ENCODE results near the gene ETDC. TPM values are rescaled to one million over a fixed set of nuclear protein-coding genes. Genes with fewer than 3 reads are reported as not detected.
"Not testable (repeated sequence)": the region's sequence is repeated elsewhere in the genome, so short reads cannot be mapped to it uniquely, and the experiment has no call there.

ETDC gene
- not detected for total RNA-seq
- not detected for total RNA-seq (2013)

DNA sequence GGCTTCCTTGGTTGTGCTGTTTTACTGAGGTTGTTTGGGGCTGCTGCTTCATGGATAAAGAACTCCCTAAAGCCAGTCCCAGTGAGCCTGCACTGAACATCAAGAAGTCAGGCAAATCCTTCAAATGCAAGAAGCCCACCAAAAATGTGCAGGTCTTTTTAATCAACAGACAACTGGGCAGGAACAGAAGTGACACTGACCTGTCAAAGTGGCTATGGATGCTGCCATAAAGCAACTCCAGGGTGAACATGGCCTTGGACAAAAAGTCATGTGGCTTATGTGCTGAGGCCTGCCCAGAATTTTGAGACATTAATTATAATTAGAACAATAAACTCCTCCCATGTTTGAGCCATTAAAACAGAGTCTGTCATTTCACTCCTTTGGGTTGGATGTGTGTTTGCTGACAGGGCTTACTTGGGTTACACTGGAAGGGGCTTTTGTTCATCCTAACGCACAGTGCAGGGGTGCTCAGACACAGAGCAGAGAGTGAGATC, at the start of gene ETDC:
Gene ETDC (plus strand): TSS at position 51 of the 494 bp plus-strand sequence. CDS start 0 bp downstream, at position 51.
- TF ChIP-seq, protein P1, sequence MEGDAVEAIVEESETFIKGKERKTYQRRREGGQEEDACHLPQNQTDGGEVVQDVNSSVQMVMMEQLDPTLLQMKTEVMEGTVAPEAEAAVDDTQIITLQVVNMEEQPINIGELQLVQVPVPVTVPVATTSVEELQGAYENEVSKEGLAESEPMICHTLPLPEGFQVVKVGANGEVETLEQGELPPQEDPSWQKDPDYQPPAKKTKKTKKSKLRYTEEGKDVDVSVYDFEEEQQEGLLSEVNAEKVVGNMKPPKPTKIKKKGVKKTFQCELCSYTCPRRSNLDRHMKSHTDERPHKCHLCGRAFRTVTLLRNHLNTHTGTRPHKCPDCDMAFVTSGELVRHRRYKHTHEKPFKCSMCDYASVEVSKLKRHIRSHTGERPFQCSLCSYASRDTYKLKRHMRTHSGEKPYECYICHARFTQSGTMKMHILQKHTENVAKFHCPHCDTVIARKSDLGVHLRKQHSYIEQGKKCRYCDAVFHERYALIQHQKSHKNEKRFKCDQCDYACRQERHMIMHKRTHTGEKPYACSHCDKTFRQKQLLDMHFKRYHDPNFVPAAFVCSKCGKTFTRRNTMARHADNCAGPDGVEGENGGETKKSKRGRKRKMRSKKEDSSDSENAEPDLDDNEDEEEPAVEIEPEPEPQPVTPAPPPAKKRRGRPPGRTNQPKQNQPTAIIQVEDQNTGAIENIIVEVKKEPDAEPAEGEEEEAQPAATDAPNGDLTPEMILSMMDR (IDR thresholded peaks at IDR 0.05) = no peak
- intact Hi-C loops (cut with micrococcal nuclease) = no loop called here
- peaks cover 0 to 6% of the 10 kb centered on the region in 2 donors for H3K27me3 Mint-ChIP-seq (ENCODE audit: low read depth in 2 of 2)
- Histone ChIP-seq H3K9me3 (ENCODE audit: control insufficient read depth, insufficient read depth, low read length) (no peaks in the 10 kb centered on the region), H3K27ac (ENCODE audit: low read length) (no peak within 1 kb of the TSS), H3K4me3 (ENCODE audit: low read length) (no peak within 1 kb of the TSS), H3K4me1 (ENCODE audit: control insufficient read depth, insufficient read depth, low read length) (no peaks in the 10 kb centered on the region), H3K27me3 (ENCODE audit: control insufficient read depth, insufficient read depth, low read length) (no peaks in the 10 kb centered on the region), H3K36me3 (ENCODE audit: control insufficient read depth, insufficient read depth, low read length) (no peaks in the 10 kb centered on the region)
- H3K36me3 Mint-ChIP-seq = no peaks in the 10 kb centered on the region
- H3K9me3 Mint-ChIP-seq = no peaks in the 10 kb centered on the region
- H3K27ac Mint-ChIP-seq = no peak within 1 kb of the TSS
- 100% methylated on average over 1 of the region's 1 CpG for whole genome bisulfite sequencing (ENCODE audit: insufficient coverage)
- peaks cover 0 to 4% of the 10 kb centered on the region in 2 donors for H3K4me1 Mint-ChIP-seq
- no peak within 1 kb of the TSS for H3K4me3 Mint-ChIP-seq
- DNase-seq = no peak
- no peak for ATAC-seq

DNA sequence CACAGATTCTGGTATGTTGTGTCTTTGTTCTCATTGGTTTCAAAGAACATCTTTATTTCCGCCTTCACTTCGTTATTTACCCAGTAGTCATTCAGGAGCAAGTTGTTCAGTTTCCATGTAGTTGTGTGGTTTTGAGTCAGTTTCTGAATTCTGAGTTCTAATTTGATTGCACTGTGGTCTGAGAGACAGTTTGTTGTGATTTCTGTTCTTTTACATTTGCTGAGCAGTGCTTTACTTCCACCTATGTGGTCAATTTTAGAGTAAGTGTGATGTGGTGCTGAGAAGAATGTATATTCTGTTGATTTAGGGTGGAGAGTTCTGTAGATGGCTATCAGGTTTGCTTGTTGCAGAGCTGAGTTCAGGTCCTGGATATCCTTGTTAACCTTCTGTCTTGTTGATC, 48.3 kb upstream of the ETDC start:
- H3K4me3 Mint-ChIP-seq; DNase-seq; H3K27ac Mint-ChIP-seq; H3K36me3 Mint-ChIP-seq; H3K4me1 ChIP-seq (ENCODE audit: control insufficient read depth, insufficient read depth, low read length); H3K36me3 ChIP-seq (ENCODE audit: control insufficient read depth, insufficient read depth, low read length); intact Hi-C loops (cut with micrococcal nuclease); H3K9me3 ChIP-seq (ENCODE audit: control insufficient read depth, insufficient read depth, low read length); H3K4me1 Mint-ChIP-seq; H3K27me3 ChIP-seq (ENCODE audit: control insufficient read depth, insufficient read depth, low read length); H3K27ac ChIP-seq (ENCODE audit: low read length); H3K4me3 ChIP-seq (ENCODE audit: low read length); H3K9me3 Mint-ChIP-seq; ATAC-seq: not testable (repeated sequence)
- WGBS (ENCODE audit: insufficient coverage) = no CpG with 5 or more reads among the region's 2 CpGs
- H3K27me3 Mint-ChIP-seq (ENCODE audit: low read depth in 2 of 2) = peaks cover 5 to 28% of the 10 kb centered on the region in 2 donors

DNA sequence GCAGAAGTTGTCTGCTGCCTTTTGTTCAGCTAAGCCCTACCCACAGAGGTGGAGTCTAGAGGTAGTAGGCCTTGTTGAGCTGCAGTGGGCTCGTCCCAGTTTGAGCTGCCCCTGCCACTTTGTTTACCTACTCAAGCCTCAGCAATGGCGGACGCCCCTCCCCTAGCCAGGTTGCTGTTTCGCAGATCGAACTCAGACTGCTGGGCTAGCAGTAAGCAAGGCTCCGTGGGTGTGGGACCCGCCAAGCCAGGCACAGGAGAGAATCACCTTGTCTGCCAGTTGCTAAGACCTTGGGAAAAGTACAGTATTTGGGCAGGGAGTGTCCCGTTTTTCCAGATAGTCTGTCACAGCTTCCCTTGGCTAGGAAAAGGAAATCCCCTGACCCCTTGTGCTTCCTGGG, 45.9 kb upstream of the ETDC start:
- H3K4me1 Mint-ChIP-seq; H3K27ac Mint-ChIP-seq; H3K9me3 ChIP-seq (ENCODE audit: control insufficient read depth, insufficient read depth, low read length); H3K9me3 Mint-ChIP-seq; H3K36me3 Mint-ChIP-seq; intact Hi-C loops (cut with micrococcal nuclease); H3K4me1 ChIP-seq (ENCODE audit: control insufficient read depth, insufficient read depth, low read length); ATAC-seq; H3K4me3 ChIP-seq (ENCODE audit: low read length); H3K4me3 Mint-ChIP-seq; H3K27ac ChIP-seq (ENCODE audit: low read length); DNase-seq; H3K36me3 ChIP-seq (ENCODE audit: control insufficient read depth, insufficient read depth, low read length); H3K27me3 ChIP-seq (ENCODE audit: control insufficient read depth, insufficient read depth, low read length): not testable (repeated sequence)
- WGBS (ENCODE audit: insufficient coverage) = 91% methylated on average over 8 of the region's 8 CpGs
- H3K27me3 Mint-ChIP-seq (ENCODE audit: low read depth in 2 of 2) = peaks cover 5 to 47% of the 10 kb centered on the region in 2 donors

DNA sequence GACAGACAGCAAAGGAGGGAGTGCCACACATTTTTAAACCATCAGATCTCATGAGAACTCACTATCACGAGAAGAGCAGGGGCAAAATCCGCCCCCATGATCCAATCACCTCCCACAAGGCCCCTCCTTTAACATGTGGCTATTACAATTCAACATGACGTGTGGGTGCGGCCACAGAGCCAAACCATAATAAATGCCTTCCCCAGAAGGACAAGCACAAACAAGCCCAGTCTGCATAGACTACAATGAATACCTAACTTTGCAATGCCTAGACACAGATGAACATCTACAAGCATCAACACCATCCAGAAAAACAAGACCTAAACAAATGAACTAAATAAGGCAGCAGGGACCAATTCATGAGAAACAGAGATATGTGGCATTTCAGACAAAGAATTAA, 45.1 kb upstream of the ETDC start:
- peaks cover 5 to 55% of the 10 kb centered on the region in 2 donors for H3K27me3 Mint-ChIP-seq (ENCODE audit: low read depth in 2 of 2)
- Histone ChIP-seq H3K4me3 (ENCODE audit: low read length) (no peak overlapping the region), H3K27ac (ENCODE audit: low read length) (no peak overlapping the region), H3K36me3 (ENCODE audit: control insufficient read depth, insufficient read depth, low read length) (no peaks in the 10 kb centered on the region), H3K27me3 (ENCODE audit: control insufficient read depth, insufficient read depth, low read length) (no peaks in the 10 kb centered on the region), H3K9me3 (ENCODE audit: control insufficient read depth, insufficient read depth, low read length) (no peaks in the 10 kb centered on the region), H3K4me1 (ENCODE audit: control insufficient read depth, insufficient read depth, low read length) (no peaks in the 10 kb centered on the region)
- ATAC-seq (no peak), DNase-seq (no peak)
- peaks cover 0 to 9% of the 10 kb centered on the region in 2 donors for H3K9me3 Mint-ChIP-seq
- H3K4me3 Mint-ChIP-seq = no peak overlapping the region
- H3K27ac Mint-ChIP-seq = no peak overlapping the region
- no peaks in the 10 kb centered on the region for H3K36me3 Mint-ChIP-seq
- intact Hi-C loops (cut with micrococcal nuclease) = no loop called here
- TF ChIP-seq, protein P1 (IDR thresholded peaks at IDR 0.05) = no peak
- WGBS (ENCODE audit: insufficient coverage) = 87% methylated on average over 4 of the region's 4 CpGs
- no peaks in the 10 kb centered on the region for H3K4me1 Mint-ChIP-seq

Data from natural killer cell (primary cell).